ENCODE measurements around the gene ZNF69.
"Not testable (repeated sequence)": the region's sequence is repeated elsewhere in the genome, so short reads cannot be mapped to it uniquely, and the experiment has no call there.

The ZNF69 gene

DNA sequence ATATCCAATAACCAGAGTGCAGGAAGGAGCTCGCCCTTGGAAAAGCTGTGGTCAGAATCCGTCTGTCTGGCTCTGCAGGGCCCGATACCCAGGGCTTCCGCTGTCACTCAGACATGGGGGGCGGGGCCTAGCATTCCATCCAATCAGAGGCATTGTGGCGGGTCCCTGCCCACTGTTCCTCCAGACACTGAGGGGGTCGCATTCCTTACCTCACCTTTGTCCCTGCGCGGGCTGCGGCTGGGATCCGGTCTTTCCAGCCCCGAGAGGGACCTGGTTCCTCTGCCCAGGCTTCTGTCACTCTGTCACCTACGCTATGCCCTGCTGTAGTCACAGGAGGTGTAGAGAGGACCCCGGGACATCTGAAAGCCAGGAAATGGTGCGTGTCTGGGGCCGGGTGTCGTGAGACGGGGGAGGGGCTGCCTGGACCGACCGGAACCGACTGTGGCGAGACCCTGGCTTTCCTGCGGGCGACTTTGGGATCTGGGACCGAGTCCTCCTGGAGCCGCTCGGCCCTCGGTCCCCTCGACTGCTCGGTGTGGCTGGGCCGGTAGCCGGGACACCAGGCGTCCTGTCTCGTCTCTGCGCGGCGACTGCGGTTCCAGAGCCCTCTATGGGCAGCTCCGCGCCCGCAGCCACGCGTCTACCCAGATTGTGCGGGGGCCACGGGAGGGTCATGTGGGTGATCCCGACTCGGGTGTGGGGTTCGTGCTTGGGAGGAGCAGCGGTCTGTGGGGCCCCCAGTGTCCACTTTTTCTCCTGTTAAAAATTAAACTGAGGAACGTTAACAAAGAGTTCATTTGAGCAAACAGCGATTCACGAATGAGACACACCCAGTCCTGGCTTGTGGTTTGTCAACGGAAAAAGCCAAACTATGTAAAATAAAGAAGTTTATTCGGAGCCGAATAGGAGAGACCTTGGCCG, at the start of gene ZNF69:
TSS of gene ZNF69 (plus strand) at position 172 of the 921 bp plus-strand sequence. CDS start at position 314, 142 bp downstream.
- DNase-seq = peak; percentile 80

DNA sequence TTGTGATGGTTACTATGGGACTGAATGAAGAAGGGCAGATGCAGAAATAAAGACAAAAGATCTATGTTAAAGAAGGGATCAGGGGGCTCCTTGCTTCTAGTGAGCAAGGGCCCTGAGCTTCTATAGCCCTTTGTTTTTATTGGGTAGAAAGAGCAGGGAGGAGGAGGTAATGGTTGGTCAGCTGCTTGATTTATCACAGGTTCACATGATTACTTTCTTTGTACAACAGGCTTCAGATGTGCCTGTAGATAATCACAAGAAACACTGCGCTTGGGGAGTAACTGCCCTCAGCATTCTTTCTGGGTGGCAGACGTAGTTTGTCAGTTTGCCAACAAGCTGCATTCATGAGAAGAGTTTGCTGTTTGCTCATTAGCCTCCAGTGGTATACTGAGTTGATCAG, 43.9 kb upstream of the ZNF69 start:
- no peak for DNase-seq

GRCh38 chr19:11847615-11848014, 40.0 kb upstream of the ZNF69 start:
- peak; percentile 12 for DNase-seq

- no peak for DNase-seq
These were observed 39.4 kb upstream of the ZNF69 start for GRCh38 chr19:11848200-11848593.

DNA sequence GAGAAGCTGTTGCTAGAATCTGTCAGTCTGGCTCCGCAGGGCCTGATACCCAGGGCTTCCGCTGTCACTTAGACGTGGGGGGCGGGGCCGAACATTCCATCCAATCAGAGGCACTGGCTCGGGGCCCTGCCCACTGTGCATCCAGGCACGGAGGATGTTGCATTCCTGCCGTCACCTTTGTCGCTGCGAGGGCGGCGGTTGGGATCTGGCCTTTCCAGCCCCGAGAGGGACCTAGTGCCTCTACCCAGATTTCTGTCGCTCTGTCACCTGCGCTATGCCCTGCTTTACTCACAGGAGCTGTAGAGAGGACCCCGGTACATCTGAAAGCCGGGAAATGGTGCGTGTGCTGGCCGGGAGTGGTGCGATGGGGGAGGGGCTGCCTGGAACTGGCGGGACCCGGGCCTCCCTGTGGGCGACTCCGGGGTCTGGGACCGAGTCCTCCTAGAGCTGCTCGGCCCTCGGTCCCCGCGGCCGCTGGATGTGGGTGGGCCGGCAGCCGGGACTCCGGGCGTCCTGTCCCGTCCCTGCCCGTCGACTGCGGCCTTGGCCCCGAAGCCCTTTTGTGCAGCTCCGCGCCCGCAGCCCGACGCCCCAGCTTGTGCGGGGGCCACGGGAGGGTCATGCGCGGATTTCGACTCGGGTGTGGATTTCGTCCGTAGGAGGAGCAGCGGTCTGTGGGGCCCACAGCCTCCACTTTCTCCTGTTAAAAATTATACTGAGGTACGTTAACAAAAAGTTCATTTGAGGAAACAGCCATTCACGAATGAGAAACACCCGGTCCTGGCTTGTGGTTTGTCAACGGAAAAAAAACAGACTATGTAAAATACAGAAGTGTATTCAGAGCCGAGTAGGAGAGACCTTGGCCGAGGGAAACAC, 38.8 kb upstream of the ZNF69 start, which contains the start of gene ZNF439:
TSS of gene ZNF439 (plus strand) at position 133 of the 876 bp plus-strand sequence. CDS start at position 275, 142 bp downstream.
- DNase-seq = peak; percentile 93

- not testable (repeated sequence) for DNase-seq
These were observed 37.3 kb upstream of the ZNF69 start for GRCh38 chr19:11850289-11850688.

DNA sequence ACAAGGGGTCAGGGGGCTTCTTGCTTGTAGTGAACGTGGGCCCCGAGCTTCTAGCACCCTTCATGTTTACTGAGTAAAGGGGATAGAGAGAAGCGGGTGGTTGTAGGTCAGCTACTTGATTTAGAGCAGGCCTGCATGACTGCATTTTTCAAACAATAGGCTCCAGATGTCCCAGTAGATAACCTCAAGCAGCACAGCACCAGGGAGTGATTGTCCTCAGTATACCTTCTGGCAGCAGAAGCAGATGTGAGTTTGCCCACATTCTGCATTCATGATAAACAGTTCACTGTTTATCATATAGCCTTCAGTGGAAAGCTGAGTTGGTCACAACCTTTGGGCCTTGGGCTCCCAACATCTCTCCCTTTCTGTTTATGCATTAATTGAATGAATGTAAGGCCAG, 34.2 kb upstream of the ZNF69 start:
- no peak for DNase-seq

- no peak for DNase-seq
These were observed 30.9 kb upstream of the ZNF69 start for GRCh38 chr19:11856596-11857250.

GRCh38 chr19:11860721-11861120, 26.9 kb upstream of the ZNF69 start:
- no peak for DNase-seq

- no peak for DNase-seq
These were observed 26.3 kb upstream of the ZNF69 start for GRCh38 chr19:11861301-11861700.

DNA sequence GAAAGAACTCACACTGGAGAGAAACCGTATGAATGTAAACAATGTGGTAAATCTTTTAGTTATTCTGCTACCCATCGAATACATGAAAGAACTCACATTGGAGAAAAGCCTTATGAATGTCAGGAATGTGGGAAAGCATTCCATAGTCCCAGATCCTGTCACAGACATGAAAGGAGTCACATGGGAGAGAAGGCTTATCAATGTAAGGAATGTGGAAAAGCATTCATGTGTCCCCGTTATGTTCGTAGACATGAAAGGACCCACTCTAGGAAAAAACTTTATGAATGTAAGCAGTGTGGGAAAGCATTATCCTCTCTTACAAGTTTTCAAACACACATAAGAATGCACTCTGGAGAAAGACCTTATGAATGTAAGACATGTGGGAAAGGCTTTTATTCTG, 19.8 kb upstream of the ZNF69 start:
- DNase-seq = not testable (repeated sequence)

DNA sequence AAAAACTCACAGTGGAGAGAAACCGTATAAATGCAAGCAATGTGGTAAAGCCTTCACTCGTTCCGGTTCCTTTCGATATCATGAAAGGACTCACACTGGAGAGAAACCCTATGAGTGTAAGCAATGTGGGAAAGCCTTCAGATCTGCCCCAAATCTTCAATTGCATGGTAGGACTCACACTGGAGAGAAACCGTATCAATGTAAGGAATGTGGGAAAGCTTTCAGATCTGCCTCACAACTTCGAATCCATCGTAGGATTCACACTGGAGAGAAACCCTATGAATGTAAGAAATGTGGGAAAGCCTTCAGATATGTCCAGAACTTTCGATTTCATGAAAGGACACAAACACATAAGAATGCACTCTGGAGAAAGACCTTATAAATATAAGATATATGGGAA, 19.4 kb upstream of the ZNF69 start:
- DNase-seq = no peak

DNA sequence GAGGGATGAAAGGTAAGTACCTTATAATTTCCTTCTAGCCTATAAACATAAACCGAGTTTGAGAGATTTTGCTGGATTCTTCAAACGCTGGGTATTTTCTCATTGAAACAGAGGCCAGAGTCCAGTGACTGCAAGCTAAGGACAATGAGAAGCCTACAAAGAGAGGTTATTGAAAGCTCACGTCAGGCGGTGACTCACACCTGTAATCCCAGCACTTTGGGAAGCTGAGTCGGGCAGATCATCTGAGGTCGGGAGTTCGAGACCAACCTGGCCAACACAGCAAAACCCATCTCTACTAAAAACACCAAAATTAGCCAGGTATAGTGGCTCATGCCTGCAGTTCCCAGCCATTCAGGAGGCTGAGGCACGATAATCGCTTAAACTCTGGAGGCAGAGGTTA, 15.0 kb upstream of the ZNF69 start:
- DNase-seq = no peak

GRCh38 chr19:11873762-11874161, 13.8 kb upstream of the ZNF69 start:
- no peak for DNase-seq

DNA sequence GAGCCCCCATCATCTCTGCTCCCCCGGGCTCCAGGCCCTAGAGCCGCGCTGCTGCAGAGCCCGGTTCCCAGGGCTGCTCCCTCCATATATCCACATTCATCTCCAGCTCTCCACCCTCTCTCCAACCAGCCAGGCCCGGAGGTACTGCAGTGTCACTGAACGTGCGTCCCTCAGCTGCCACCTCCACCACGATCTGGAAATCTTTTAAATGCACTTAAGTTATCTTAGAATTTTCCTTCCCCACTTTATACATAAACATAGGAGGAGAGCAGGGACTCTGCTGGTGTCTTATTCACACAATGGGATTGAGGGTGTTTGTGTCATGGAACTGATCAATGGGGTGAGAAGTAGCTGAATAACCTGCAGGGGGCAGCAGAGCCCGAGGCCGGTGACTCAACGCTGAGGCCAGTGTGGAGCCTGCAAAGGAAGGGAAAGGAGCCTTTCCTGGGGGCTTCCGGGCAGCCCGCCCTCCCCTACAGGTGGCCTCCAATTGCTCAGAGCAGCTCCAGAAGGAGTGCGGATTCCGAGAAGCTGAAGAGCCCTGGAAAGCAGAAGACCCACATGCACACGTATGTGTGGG, 7.8 kb upstream of the ZNF69 start:
- peak; percentile 46 for DNase-seq

- DNase-seq = no peak
These were observed 7.0 kb upstream of the ZNF69 start for GRCh38 chr19:11880598-11880997.

- DNase-seq = peak; percentile 77
These were observed 6.3 kb upstream of the ZNF69 start for GRCh38 chr19:11881151-11881800.

- DNase-seq = no peak
These were observed 5.0 kb upstream of the ZNF69 start for GRCh38 chr19:11882606-11883005.

- no peak for DNase-seq
These were observed 360 bp upstream of the ZNF69 start for GRCh38 chr19:11887234-11887610.

GRCh38 chr19:11889901-11890300, 2.3 kb downstream of the ZNF69 start:
- DNase-seq = not testable (repeated sequence)

DNA sequence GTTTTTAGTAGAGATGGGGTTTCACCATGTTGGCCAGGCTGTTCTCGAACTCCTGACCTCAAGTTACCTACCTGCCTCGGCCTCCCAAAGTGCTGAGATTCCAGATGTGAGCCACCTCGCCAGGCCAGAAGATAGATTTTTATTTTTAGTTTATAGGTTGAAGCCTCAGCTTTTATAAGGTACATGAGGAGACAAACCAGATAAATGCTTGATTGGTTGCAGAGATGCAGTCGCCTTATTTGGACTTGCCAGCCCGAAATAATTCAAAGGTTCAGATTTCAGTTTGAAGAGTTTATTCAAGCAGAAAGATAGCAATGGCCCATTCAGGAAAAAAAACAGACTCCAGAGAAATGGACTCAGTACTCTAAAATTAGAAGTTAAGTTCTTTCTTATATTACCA, 3.1 kb downstream of the ZNF69 start:
- DNase-seq = no peak

GRCh38 chr19:11894851-11895250, 7.3 kb downstream of the ZNF69 start:
- DNase-seq = no peak
